IMR-90 (cell line): ENCODE data around the gene LONP2. TPM values are rescaled to one million over a fixed set of nuclear protein-coding genes. Genes with fewer than 3 reads are reported as not detected.

ENCODE experiments used
- ATAC-seq: fragments of 200-7000 bp; cut with Tn5 transposase; 2 replicates; pipeline ENCODE4 v1.9.1; 2020; ENCODE audit warnings: low read depth, mild to moderate bottlenecking, moderate library complexity
- BruUV-seq: library from RNA; stranded (reverse); fragments of 400-500 nt; replicated peaks from 2 replicates; lab custom pipeline; 2021; lab: Mats Ljungman, UMichigan
- CTCF ChIA-PET: fragments of 300-600 bp; formaldehyde crosslinking; extraction: SDS; loops from one replicate; lab custom pipeline; 2021; ENCODE audit warnings: antibody characterized with exemption; lab: Yijun Ruan, JAX
- POLR2A ChIA-PET: fragments of 300-600 bp; sonication (Branson Sonifier 250); formaldehyde crosslinking; loops from one replicate; lab custom pipeline; 2022; ENCODE audit warnings: antibody characterized with exemption; ENCODE audit not compliant: unreplicated experiment; lab: Charles Lee
- DNase-seq: peaks from one replicate; pipeline ENCODE4 v3.0.0; 2013
- H2AFZ ChIP-seq: replicated peaks from 2 replicates; pipeline ENCODE3; 2013; ENCODE audit warnings: low read length, mild to moderate bottlenecking; ENCODE audit not compliant: poor library complexity
- H2AK5ac ChIP-seq: 2 replicates; pipeline ENCODE4 v1.6.1; 2013; ENCODE audit warnings: low read depth, low read length, inconsistent platforms
- H2AK9ac ChIP-seq: replicated peaks from 2 replicates; pipeline ENCODE3; 2013; ENCODE audit warnings: mild to moderate bottlenecking, low read depth, low read length, moderate library complexity; ENCODE audit not compliant: poor library complexity
- H2BK120ac ChIP-seq: 2 replicates; pipeline ENCODE4 v1.6.1; 2013; ENCODE audit warnings: low read depth, low read length, inconsistent platforms
- H2BK15ac ChIP-seq: 3 replicates; pipeline ENCODE4 v1.6.1; 2013; ENCODE audit warnings: low read depth, low read length, inconsistent platforms
- H2BK20ac ChIP-seq: 2 replicates; pipeline ENCODE4 v1.6.1; 2013; ENCODE audit warnings: low read depth, mild to moderate bottlenecking, inconsistent platforms, low read length, moderate library complexity
- H2BK5ac ChIP-seq: 2 replicates; pipeline ENCODE4 v1.6.1; 2013; ENCODE audit warnings: mild to moderate bottlenecking, low read depth, low read length, inconsistent platforms; ENCODE audit not compliant: poor library complexity, severe bottlenecking
- H3K14ac ChIP-seq: replicated peaks from 2 replicates; pipeline ENCODE4 v1.6.1; 2013; ENCODE audit warnings: low read depth, low read length, inconsistent platforms
- H3K18ac ChIP-seq: 2 replicates; pipeline ENCODE4 v1.6.1; 2013; ENCODE audit warnings: low read depth, low read length, control low read depth
- H3K23ac ChIP-seq: 2 replicates; pipeline ENCODE4 v1.6.1; 2013; ENCODE audit warnings: low read depth, low read length, inconsistent platforms
- H3K27ac ChIP-seq: 2 replicates; pipeline ENCODE4 v1.5.1; 2013; ENCODE audit warnings: mild to moderate bottlenecking, control low read depth, low read length; ENCODE audit not compliant: insufficient read depth
- H3K27me3 ChIP-seq: 2 replicates; pipeline ENCODE4 v1.6.1; 2013; ENCODE audit warnings: low read length; ENCODE audit not compliant: control insufficient read depth, insufficient read depth
- H3K36me3 ChIP-seq: 2 replicates; pipeline ENCODE4 v1.6.1; 2013; ENCODE audit warnings: low read length, mixed read lengths; ENCODE audit not compliant: control insufficient read depth, insufficient read depth
- H3K4ac ChIP-seq: 2 replicates; pipeline ENCODE4 v1.6.1; 2013; ENCODE audit warnings: low read depth, low read length, inconsistent platforms
- H3K4me1 ChIP-seq: 2 replicates; pipeline ENCODE4 v1.6.1; 2013; ENCODE audit warnings: low read length, mixed read lengths; ENCODE audit not compliant: control insufficient read depth, insufficient read depth
- H3K4me2 ChIP-seq: 2 replicates; pipeline ENCODE4 v1.6.1; 2013; ENCODE audit warnings: low read depth, mild to moderate bottlenecking, control low read depth, low read length, moderate library complexity
- H3K4me3 ChIP-seq: 2 replicates; pipeline ENCODE4 v1.5.1; 2013; ENCODE audit warnings: low read depth, mild to moderate bottlenecking, control low read depth, low read length, moderate library complexity; ENCODE audit not compliant: insufficient read depth
- H3K56ac ChIP-seq: 2 replicates; pipeline ENCODE4 v1.6.1; 2013; ENCODE audit warnings: low read length, inconsistent platforms; ENCODE audit not compliant: insufficient read depth; ENCODE audit errors: extremely low read depth
- H3K79me1 ChIP-seq, 2 experiments: 2 replicates each; pipeline ENCODE4 v1.6.1; 2013; ENCODE audit warnings: low read length in 2 of 2, inconsistent platforms in 1 of 2, low read depth in 1 of 2
- H3K9ac ChIP-seq: 2 replicates; pipeline ENCODE4 v1.6.1; 2013; ENCODE audit warnings: low read depth, low read length, control low read depth
- H3K9me1 ChIP-seq: 2 replicates; pipeline ENCODE4 v1.6.1; 2013; ENCODE audit warnings: low read length, inconsistent platforms; ENCODE audit not compliant: insufficient read depth
- H3K9me3 ChIP-seq: 2 replicates; pipeline ENCODE4 v1.6.1; 2013; ENCODE audit warnings: low read length; ENCODE audit not compliant: control insufficient read depth, insufficient read depth
- H4K20me1 ChIP-seq: 2 replicates; pipeline ENCODE4 v1.6.1; 2013; ENCODE audit warnings: low read length, inconsistent platforms; ENCODE audit not compliant: insufficient read depth
- H4K5ac ChIP-seq: 2 replicates; pipeline ENCODE4 v1.6.1; 2013; ENCODE audit warnings: mild to moderate bottlenecking, low read depth, low read length, control low read depth
- H4K8ac ChIP-seq, 2 experiments: 2 replicates each; pipeline ENCODE4 v1.6.1; 2013; ENCODE audit warnings: low read depth in 2 of 2, low read length in 2 of 2, control low read depth in 1 of 2, inconsistent platforms in 1 of 2
- H4K91ac ChIP-seq: 2 replicates; pipeline ENCODE4 v1.6.1; 2013; ENCODE audit warnings: low read depth, low read length, inconsistent platforms; ENCODE audit not compliant: insufficient read depth
- CTCF ChIP-seq: conservative IDR thresholded peaks from 2 replicates; pipeline ENCODE4 v1.5.1; 2012; ENCODE audit warnings: mild to moderate bottlenecking, low read depth, low read length, improper control_type of control experiment
- SMC3 ChIP-seq: fragments of 150-350 bp; IDR thresholded peaks from 2 replicates; pipeline ENCODE4 v1.6.1; 2016; ENCODE audit warnings: low read depth, mild to moderate bottlenecking, antibody characterized with exemption, low read length, moderate library complexity
- WGBS, 2 experiments: methylation state at CpG; one replicate each; pipeline versions ENCODE4 v1.1.5 to v1.1.7; 2013; ENCODE audit warnings: missing lambda C conversion rate in 2 of 2; ENCODE audit not compliant: insufficient read length in 1 of 2; ENCODE audit errors: extremely low coverage in 2 of 2; 5-methylcytosine and 5-hydroxymethylcytosine counted together
- dilution Hi-C: fragments of 300-500 bp; cut with HindIII; formaldehyde crosslinking; loops from one replicate; pipeline ENCODE4 v1.14.3; 2018; ENCODE audit warnings: low sequenced_read_pairs; ENCODE audit not compliant: unreplicated experiment
- in situ Hi-C: fragments of 300-500 bp; cut with MboI; formaldehyde crosslinking; loops from 3 replicates; pipeline ENCODE4 v1.14.3; 2019; ENCODE audit warnings: low sequenced_read_pairs, inconsistent platforms, mixed read lengths
- intact Hi-C: fragments of 100-400 bp; cut with micrococcal nuclease; formaldehyde crosslinking; loops from 2 replicates; pipeline ENCODE4 v1.10.0; 2022
- polyA plus RNA-seq, 3 experiments: library from polyadenylated mRNA; depleted of rRNA; stranded (reverse); fragments of >200 nt; gene quantifications; 2 replicates each; pipeline ENCODE4 v1.2.3, GENCODE V29; 2012; ENCODE audit warnings: low replicate concordance in 1 of 3
- total RNA-seq: library from RNA; depleted of rRNA; stranded (reverse); fragments of >200 nt; gene quantifications from 2 replicates; pipeline ENCODE4 v1.2.3, GENCODE V29; 2012

The LONP2 gene
- total and polyA plus RNA-seq, 2 of the 4 experiments (the other 2 are of a cell fraction) = 31.5 to 90.9 TPM

- H3K4ac ChIP-seq = no peak overlapping the region
- H2BK5ac ChIP-seq = peak overlapping the region; percentile 31
- no peak overlapping the region for H4K91ac ChIP-seq
- H3K4me1 ChIP-seq = peaks cover 7% of the 10 kb centered on the region
- no peaks in the 10 kb centered on the region for H3K9me3 ChIP-seq
- no peak overlapping the region for H2BK15ac ChIP-seq
- CTCF ChIA-PET = no interaction called here
- no peak overlapping the region for H3K9ac ChIP-seq
- no peak for ATAC-seq
- TF ChIP-seq CTCF (no peak), SMC3 (no peak)
- in situ Hi-C loops (no loop called here), intact Hi-C loops (no loop called here), dilution Hi-C loops (no loop called here)
- peaks cover 7% of the 10 kb centered on the region for H3K36me3 ChIP-seq
- no peak overlapping the region for H3K27ac ChIP-seq
- H3K4me3 ChIP-seq = no peak overlapping the region
- WGBS, 2 experiments = no CpG with 5 or more reads among the region's 1 CpG
- POLR2A ChIA-PET = no interaction called here
- no peak overlapping the region for H2AK9ac ChIP-seq
- peaks cover 14% of the 10 kb centered on the region for H4K20me1 ChIP-seq
- H3K27me3 ChIP-seq = no peaks in the 10 kb centered on the region
- no peak for DNase-seq
- no peak overlapping the region for H3K56ac ChIP-seq
- H2BK120ac ChIP-seq = no peak overlapping the region
- no peak overlapping the region for H2BK20ac ChIP-seq
- H4K8ac ChIP-seq = no peak overlapping the region
- H3K79me1 ChIP-seq = peaks cover 22 to 45% of the 10 kb centered on the region in 2 experiments
- H3K14ac ChIP-seq = 0 out of 2 replicates have a peak overlapping the region, but pooled peaks have one; percentile 48
- H3K9me1 ChIP-seq = peaks cover 11% of the 10 kb centered on the region
- H2AFZ ChIP-seq = no peak overlapping the region
- no TSS peak for BruUV-seq
- no peak overlapping the region for H3K23ac ChIP-seq
- H3K18ac ChIP-seq = no peak overlapping the region
- H3K4me2 ChIP-seq = no peak overlapping the region
- no peak overlapping the region for H4K5ac ChIP-seq
- H2AK5ac ChIP-seq = no peak overlapping the region
Observed at GRCh38 chr16:48317026-48317425, 72.9 kb downstream of the LONP2 start.
